IMR-90 (cell line): ENCODE data around the gene PHLDB1. TPM values are rescaled to one million over a fixed set of nuclear protein-coding genes. Genes with fewer than 3 reads are reported as not detected.

Experiments
- ATAC-seq: fragments of 200-7000 bp; cut with Tn5 transposase; 2 replicates; pipeline ENCODE4 v1.9.1; 2020; ENCODE audit warnings: low read depth, mild to moderate bottlenecking, moderate library complexity
- BruUV-seq: library from RNA; stranded (reverse); fragments of 400-500 nt; replicated peaks from 2 replicates; lab custom pipeline; 2021; lab: Mats Ljungman, UMichigan
- CTCF ChIA-PET: fragments of 300-600 bp; formaldehyde crosslinking; extraction: SDS; loops from one replicate; lab custom pipeline; 2021; ENCODE audit warnings: antibody characterized with exemption; lab: Yijun Ruan, JAX
- POLR2A ChIA-PET: fragments of 300-600 bp; sonication (Branson Sonifier 250); formaldehyde crosslinking; loops from one replicate; lab custom pipeline; 2022; ENCODE audit warnings: antibody characterized with exemption; ENCODE audit not compliant: unreplicated experiment; lab: Charles Lee
- DNase-seq: peaks from one replicate; pipeline ENCODE4 v3.0.0; 2013
- H2AFZ ChIP-seq: replicated peaks from 2 replicates; pipeline ENCODE3; 2013; ENCODE audit warnings: low read length, mild to moderate bottlenecking; ENCODE audit not compliant: poor library complexity
- H2AK5ac ChIP-seq: 2 replicates; pipeline ENCODE4 v1.6.1; 2013; ENCODE audit warnings: low read depth, low read length, inconsistent platforms
- H2AK9ac ChIP-seq: replicated peaks from 2 replicates; pipeline ENCODE3; 2013; ENCODE audit warnings: mild to moderate bottlenecking, low read depth, low read length, moderate library complexity; ENCODE audit not compliant: poor library complexity
- H2BK120ac ChIP-seq: 2 replicates; pipeline ENCODE4 v1.6.1; 2013; ENCODE audit warnings: low read depth, low read length, inconsistent platforms
- H2BK15ac ChIP-seq: 3 replicates; pipeline ENCODE4 v1.6.1; 2013; ENCODE audit warnings: low read depth, low read length, inconsistent platforms
- H2BK20ac ChIP-seq: 2 replicates; pipeline ENCODE4 v1.6.1; 2013; ENCODE audit warnings: low read depth, mild to moderate bottlenecking, inconsistent platforms, low read length, moderate library complexity
- H2BK5ac ChIP-seq: 2 replicates; pipeline ENCODE4 v1.6.1; 2013; ENCODE audit warnings: mild to moderate bottlenecking, low read depth, low read length, inconsistent platforms; ENCODE audit not compliant: poor library complexity, severe bottlenecking
- H3K14ac ChIP-seq: replicated peaks from 2 replicates; pipeline ENCODE4 v1.6.1; 2013; ENCODE audit warnings: low read depth, low read length, inconsistent platforms
- H3K18ac ChIP-seq: 2 replicates; pipeline ENCODE4 v1.6.1; 2013; ENCODE audit warnings: low read depth, low read length, control low read depth
- H3K23ac ChIP-seq: 2 replicates; pipeline ENCODE4 v1.6.1; 2013; ENCODE audit warnings: low read depth, low read length, inconsistent platforms
- H3K27ac ChIP-seq: 2 replicates; pipeline ENCODE4 v1.5.1; 2013; ENCODE audit warnings: mild to moderate bottlenecking, control low read depth, low read length; ENCODE audit not compliant: insufficient read depth
- H3K27me3 ChIP-seq: 2 replicates; pipeline ENCODE4 v1.6.1; 2013; ENCODE audit warnings: low read length; ENCODE audit not compliant: control insufficient read depth, insufficient read depth
- H3K36me3 ChIP-seq: 2 replicates; pipeline ENCODE4 v1.6.1; 2013; ENCODE audit warnings: low read length, mixed read lengths; ENCODE audit not compliant: control insufficient read depth, insufficient read depth
- H3K4ac ChIP-seq: 2 replicates; pipeline ENCODE4 v1.6.1; 2013; ENCODE audit warnings: low read depth, low read length, inconsistent platforms
- H3K4me1 ChIP-seq: 2 replicates; pipeline ENCODE4 v1.6.1; 2013; ENCODE audit warnings: low read length, mixed read lengths; ENCODE audit not compliant: control insufficient read depth, insufficient read depth
- H3K4me2 ChIP-seq: 2 replicates; pipeline ENCODE4 v1.6.1; 2013; ENCODE audit warnings: low read depth, mild to moderate bottlenecking, control low read depth, low read length, moderate library complexity
- H3K4me3 ChIP-seq: 2 replicates; pipeline ENCODE4 v1.5.1; 2013; ENCODE audit warnings: low read depth, mild to moderate bottlenecking, control low read depth, low read length, moderate library complexity; ENCODE audit not compliant: insufficient read depth
- H3K56ac ChIP-seq: 2 replicates; pipeline ENCODE4 v1.6.1; 2013; ENCODE audit warnings: low read length, inconsistent platforms; ENCODE audit not compliant: insufficient read depth; ENCODE audit errors: extremely low read depth
- H3K79me1 ChIP-seq, 2 experiments: 2 replicates each; pipeline ENCODE4 v1.6.1; 2013; ENCODE audit warnings: low read length in 2 of 2, inconsistent platforms in 1 of 2, low read depth in 1 of 2
- H3K9ac ChIP-seq: 2 replicates; pipeline ENCODE4 v1.6.1; 2013; ENCODE audit warnings: low read depth, low read length, control low read depth
- H3K9me1 ChIP-seq: 2 replicates; pipeline ENCODE4 v1.6.1; 2013; ENCODE audit warnings: low read length, inconsistent platforms; ENCODE audit not compliant: insufficient read depth
- H3K9me3 ChIP-seq: 2 replicates; pipeline ENCODE4 v1.6.1; 2013; ENCODE audit warnings: low read length; ENCODE audit not compliant: control insufficient read depth, insufficient read depth
- H4K20me1 ChIP-seq: 2 replicates; pipeline ENCODE4 v1.6.1; 2013; ENCODE audit warnings: low read length, inconsistent platforms; ENCODE audit not compliant: insufficient read depth
- H4K5ac ChIP-seq: 2 replicates; pipeline ENCODE4 v1.6.1; 2013; ENCODE audit warnings: mild to moderate bottlenecking, low read depth, low read length, control low read depth
- H4K8ac ChIP-seq, 2 experiments: 2 replicates each; pipeline ENCODE4 v1.6.1; 2013; ENCODE audit warnings: low read depth in 2 of 2, low read length in 2 of 2, control low read depth in 1 of 2, inconsistent platforms in 1 of 2
- H4K91ac ChIP-seq: 2 replicates; pipeline ENCODE4 v1.6.1; 2013; ENCODE audit warnings: low read depth, low read length, inconsistent platforms; ENCODE audit not compliant: insufficient read depth
- CEBPB ChIP-seq: IDR thresholded peaks from 2 replicates; pipeline ENCODE4 v1.6.1; 2012; ENCODE audit warnings: low read depth, low read length, improper control_type of control experiment
- CHD1 ChIP-seq: IDR thresholded peaks from 2 replicates; pipeline ENCODE4 v1.6.1; 2012; ENCODE audit warnings: low read depth, low read length, improper control_type of control experiment
- CTCF ChIP-seq: conservative IDR thresholded peaks from 2 replicates; pipeline ENCODE4 v1.5.1; 2012; ENCODE audit warnings: mild to moderate bottlenecking, low read depth, low read length, improper control_type of control experiment
- ELK1 ChIP-seq: fragments of 150-350 bp; IDR thresholded peaks from 2 replicates; pipeline ENCODE4 v1.6.1; 2016; ENCODE audit warnings: low read depth, mild to moderate bottlenecking, low read length, moderate library complexity, borderline replicate concordance
- FOS ChIP-seq: fragments of 150-350 bp; IDR thresholded peaks from 2 replicates; pipeline ENCODE4 v1.6.1; 2016; ENCODE audit warnings: low read depth, low read length
- MAFK ChIP-seq: IDR thresholded peaks from 2 replicates; pipeline ENCODE4 v1.6.1; 2012; ENCODE audit warnings: low read depth, low read length, improper control_type of control experiment
- MAZ ChIP-seq: IDR thresholded peaks from 2 replicates; pipeline ENCODE4 v1.6.1; 2012; ENCODE audit warnings: low read depth, mild to moderate bottlenecking, low read length, improper control_type of control experiment, moderate library complexity, borderline replicate concordance
- MXI1 ChIP-seq: IDR thresholded peaks from 2 replicates; pipeline ENCODE4 v1.6.1; 2012; ENCODE audit warnings: low read depth, mild to moderate bottlenecking, low read length, moderate library complexity, borderline replicate concordance
- NFE2L2 ChIP-seq: fragments of 150-350 bp; IDR thresholded peaks from 2 replicates; pipeline ENCODE4 v1.6.1; 2016; ENCODE audit warnings: low read depth, mild to moderate bottlenecking, low read length
- POLR2A ChIP-seq: IDR thresholded peaks from 2 replicates; pipeline ENCODE4 v1.6.1; 2012; ENCODE audit warnings: mild to moderate bottlenecking, low read depth, low read length
- RAD21 ChIP-seq: IDR thresholded peaks from 2 replicates; pipeline ENCODE4 v1.6.1; 2012; ENCODE audit warnings: low read length, improper control_type of control experiment
- RCOR1 ChIP-seq: IDR thresholded peaks from 2 replicates; pipeline ENCODE4 v1.6.1; 2012; ENCODE audit warnings: mild to moderate bottlenecking, low read length, improper control_type of control experiment; ENCODE audit not compliant: insufficient replicate concordance
- RFX5 ChIP-seq: IDR thresholded peaks from 2 replicates; pipeline ENCODE4 v1.8.0; 2012; ENCODE audit warnings: low read depth, mild to moderate bottlenecking, low read length, moderate library complexity
- WGBS, 2 experiments: methylation state at CpG; one replicate each; pipeline versions ENCODE4 v1.1.5 to v1.1.7; 2013; ENCODE audit warnings: missing lambda C conversion rate in 2 of 2; ENCODE audit not compliant: insufficient read length in 1 of 2; ENCODE audit errors: extremely low coverage in 2 of 2; 5-methylcytosine and 5-hydroxymethylcytosine counted together
- dilution Hi-C: fragments of 300-500 bp; cut with HindIII; formaldehyde crosslinking; loops from one replicate; pipeline ENCODE4 v1.14.3; 2018; ENCODE audit warnings: low sequenced_read_pairs; ENCODE audit not compliant: unreplicated experiment
- in situ Hi-C: fragments of 300-500 bp; cut with MboI; formaldehyde crosslinking; loops from 3 replicates; pipeline ENCODE4 v1.14.3; 2019; ENCODE audit warnings: low sequenced_read_pairs, inconsistent platforms, mixed read lengths
- intact Hi-C: fragments of 100-400 bp; cut with micrococcal nuclease; formaldehyde crosslinking; loops from 2 replicates; pipeline ENCODE4 v1.10.0; 2022
- polyA plus RNA-seq, 3 experiments: library from polyadenylated mRNA; depleted of rRNA; stranded (reverse); fragments of >200 nt; gene quantifications; 2 replicates each; pipeline ENCODE4 v1.2.3, GENCODE V29; 2012; ENCODE audit warnings: low replicate concordance in 1 of 3
- total RNA-seq: library from RNA; depleted of rRNA; stranded (reverse); fragments of >200 nt; gene quantifications from 2 replicates; pipeline ENCODE4 v1.2.3, GENCODE V29; 2012

PHLDB1 gene
- total and polyA plus RNA-seq, 2 of the 4 experiments (the other 2 are of a cell fraction): 40.0 to 90.4 TPM

GRCh38 chr11:118682372-118682771 is 75.0 kb downstream of the PHLDB1 start:
- H3K18ac ChIP-seq: no peak overlapping the region
- ATAC-seq (no peak), DNase-seq (no peak)
- H3K14ac ChIP-seq: no peak overlapping the region
- peaks cover 15% of the 10 kb centered on the region for H3K27me3 ChIP-seq
- H2AK9ac ChIP-seq: no peak overlapping the region
- H3K9me3 ChIP-seq: no peaks in the 10 kb centered on the region
- H2BK5ac ChIP-seq: no peak overlapping the region
- H2BK120ac ChIP-seq: no peak overlapping the region
- no peak overlapping the region for H4K8ac ChIP-seq
- H3K36me3 ChIP-seq: no peaks in the 10 kb centered on the region
- no peaks in the 10 kb centered on the region; the same call in 1 of the 2 replicates for H3K9me1 ChIP-seq
- H3K56ac ChIP-seq: no peak overlapping the region
- BruUV-seq: no TSS peak
- POLR2A ChIA-PET: no interaction called here
- H4K20me1 ChIP-seq: no peaks in the 10 kb centered on the region
- H3K9ac ChIP-seq: no peak overlapping the region
- no peak overlapping the region for H3K4me3 ChIP-seq
- no peaks in the 10 kb centered on the region for H3K79me1 ChIP-seq
- H2BK20ac ChIP-seq: no peak overlapping the region
- in situ Hi-C loops: no loop called here
- no peak overlapping the region for H4K5ac ChIP-seq
- TF ChIP-seq POLR2A: no peak
- TF ChIP-seq CEBPB: no peak
- TF ChIP-seq CTCF: no peak
- no peak for TF ChIP-seq NFE2L2
- no peak for TF ChIP-seq MXI1
- TF ChIP-seq MAZ: no peak
- TF ChIP-seq MAFK: no peak
- TF ChIP-seq RCOR1: no peak
- TF ChIP-seq CHD1: no peak
- no peak for TF ChIP-seq RAD21
- no peak for TF ChIP-seq ELK1
- TF ChIP-seq RFX5: no peak
- no peak for TF ChIP-seq FOS
- no peak overlapping the region for H3K23ac ChIP-seq
- no peaks in the 10 kb centered on the region; the same call in 1 of the 2 replicates for H3K4me1 ChIP-seq
- H3K4me2 ChIP-seq: no peak overlapping the region
- dilution Hi-C loops: no loop called here
- intact Hi-C loops: no loop called here
- CTCF ChIA-PET: no interaction called here
- H2AFZ ChIP-seq: no peak overlapping the region
- WGBS, 2 experiments: no CpG with 5 or more reads among the region's 1 CpG
- no peak overlapping the region for H2BK15ac ChIP-seq
- H2AK5ac ChIP-seq: no peak overlapping the region
- H3K4ac ChIP-seq: no peak overlapping the region
- H4K91ac ChIP-seq: no peak overlapping the region
- no peak overlapping the region for H3K27ac ChIP-seq
